Dendritic cell treated with granulocyte-macrophage colony-stimulating factor and Interleukin-4, amounts not matched to agents 40 ng/mL and 50 ng/mL, for 4 days (primary cell): Measurements from ENCODE around the gene INTS14.
A peak's percentile ranks its signal among the peaks of the same experiment; 100 is the strongest.
"Not testable (repeated sequence)": the region's sequence is repeated elsewhere in the genome, so short reads cannot be mapped to it uniquely, and the experiment has no call there.

Experiments used
- H3K27ac Mint-ChIP-seq: one replicate; pipeline ENCODE4 v1.8.0; 2022; ENCODE audit warnings: mild to moderate bottlenecking, mixed read lengths
- H3K27me3 Mint-ChIP-seq: one replicate; pipeline ENCODE4 v1.8.0; 2022; ENCODE audit warnings: mild to moderate bottlenecking, mixed read lengths
- H3K36me3 Mint-ChIP-seq: one replicate; pipeline ENCODE4 v1.8.0; 2022; ENCODE audit warnings: low read depth, mixed read lengths
- H3K4me1 Mint-ChIP-seq: one replicate; pipeline ENCODE4 v1.8.0; 2022; ENCODE audit warnings: low read depth, mixed read lengths
- H3K4me3 Mint-ChIP-seq: one replicate; pipeline ENCODE4 v1.8.0; 2022; ENCODE audit warnings: mild to moderate bottlenecking, moderate library complexity, mixed read lengths
- H3K9me3 Mint-ChIP-seq: one replicate; pipeline ENCODE4 v1.8.0; 2022; ENCODE audit warnings: mixed read lengths
- intact Hi-C: fragments of 100-400 bp; cut with micrococcal nuclease; formaldehyde crosslinking; loops from one replicate; pipeline ENCODE4 v1.15.0; 2022

The INTS14 gene

DNA sequence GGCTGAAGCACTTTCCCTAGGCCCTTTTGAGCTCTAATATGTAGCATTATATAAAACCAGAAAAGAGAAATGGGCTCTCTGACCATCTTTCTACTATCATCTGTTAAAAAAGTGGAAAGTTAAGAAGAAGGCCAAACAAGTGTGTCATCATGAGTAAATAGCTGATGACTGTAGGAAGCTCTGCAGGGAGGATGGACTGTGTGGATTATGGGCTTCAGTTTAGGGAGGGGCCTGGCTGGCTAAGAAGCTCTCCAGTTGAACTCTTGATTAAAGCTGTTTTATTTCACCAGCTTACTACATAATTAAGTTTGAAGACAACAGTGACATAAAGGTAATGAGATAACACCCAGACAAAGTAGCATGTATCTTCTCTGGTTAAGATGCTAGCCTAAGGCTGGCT lies 30.6 kb downstream of the INTS14 start:
- H3K9me3 Mint-ChIP-seq, result no peaks in the 10 kb centered on the region
- intact Hi-C loops, result no loop called here
- no peak overlapping the region for H3K4me3 Mint-ChIP-seq
- H3K27me3 Mint-ChIP-seq, result no peaks in the 10 kb centered on the region
- peaks cover 74% of the 10 kb centered on the region for H3K36me3 Mint-ChIP-seq
- no peak overlapping the region for H3K27ac Mint-ChIP-seq
- H3K4me1 Mint-ChIP-seq, result peaks cover 14% of the 10 kb centered on the region

DNA sequence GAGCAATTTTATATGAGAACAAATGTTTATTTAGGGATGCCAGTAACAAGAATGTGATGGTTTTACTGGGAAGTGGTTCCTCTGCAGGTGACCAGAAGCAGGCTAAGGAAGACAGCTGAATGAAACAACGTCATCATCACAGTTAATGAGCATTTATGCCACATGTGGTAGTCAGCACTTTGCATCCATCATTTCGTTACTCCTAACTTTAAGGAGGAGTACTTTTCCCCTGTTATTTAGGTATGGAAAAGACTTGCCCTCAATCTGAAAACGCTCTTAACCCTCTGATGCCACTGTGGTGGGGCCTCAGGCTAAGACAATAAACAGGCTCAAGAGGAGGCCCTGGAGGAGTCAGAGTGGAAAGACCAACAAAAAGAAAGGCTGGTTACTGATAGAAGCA lies 31.2 kb downstream of the INTS14 start:
- peaks cover 74% of the 10 kb centered on the region for H3K36me3 Mint-ChIP-seq
- no peaks in the 10 kb centered on the region for H3K27me3 Mint-ChIP-seq
- no peak overlapping the region for H3K27ac Mint-ChIP-seq
- no peaks in the 10 kb centered on the region for H3K9me3 Mint-ChIP-seq
- intact Hi-C loops, result no loop called here
- H3K4me3 Mint-ChIP-seq, result no peak overlapping the region
- H3K4me1 Mint-ChIP-seq, result peaks cover 14% of the 10 kb centered on the region

DNA sequence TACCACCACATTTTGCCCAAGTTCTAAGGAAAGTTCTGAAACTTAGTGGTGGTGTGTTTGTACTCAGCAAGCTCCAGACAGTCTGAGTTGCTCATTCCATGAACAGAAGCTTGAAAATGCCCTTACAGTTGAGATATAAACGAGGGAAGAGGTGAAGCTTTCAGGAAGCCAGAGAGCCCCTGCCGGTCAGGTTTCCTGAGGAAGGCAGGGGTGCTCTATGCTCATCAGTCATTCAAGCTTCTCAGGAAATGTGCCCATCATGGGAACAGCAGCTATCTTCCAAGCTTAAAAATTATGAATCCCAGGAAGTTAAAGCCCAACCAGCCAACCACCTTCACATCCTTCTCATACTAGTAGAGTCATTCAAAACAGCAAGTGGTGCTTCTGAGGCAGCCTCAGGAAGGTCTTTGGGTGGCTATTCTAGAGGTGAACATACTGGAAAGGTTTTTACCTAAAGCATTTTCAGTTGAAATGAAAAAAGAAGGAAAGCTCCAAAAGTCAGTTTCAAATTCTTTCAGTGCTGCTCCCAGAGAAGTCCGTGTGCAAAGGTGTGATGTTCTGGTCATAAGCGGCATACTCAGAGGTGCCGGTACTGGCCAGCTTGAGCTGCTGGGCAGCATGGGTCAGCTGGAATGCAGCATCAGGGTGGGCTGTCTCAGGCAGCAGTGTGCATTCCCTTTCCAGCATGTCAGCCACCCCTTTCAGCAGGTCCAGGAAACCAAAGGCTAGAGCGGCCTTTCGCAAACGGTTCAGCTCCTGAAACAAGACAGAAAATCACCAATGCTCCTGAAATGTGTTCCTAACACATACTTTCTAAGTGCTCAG lies 31.8 kb downstream of the INTS14 start:
- Mint-ChIP-seq H3K27me3 (no peaks in the 10 kb centered on the region), H3K36me3 (peaks cover 68% of the 10 kb centered on the region), H3K27ac (peak overlapping the region; percentile 52), H3K4me1 (peaks cover 14% of the 10 kb centered on the region), H3K4me3 (no peak overlapping the region), H3K9me3 (no peaks in the 10 kb centered on the region)
- intact Hi-C loops, result no loop called here

DNA sequence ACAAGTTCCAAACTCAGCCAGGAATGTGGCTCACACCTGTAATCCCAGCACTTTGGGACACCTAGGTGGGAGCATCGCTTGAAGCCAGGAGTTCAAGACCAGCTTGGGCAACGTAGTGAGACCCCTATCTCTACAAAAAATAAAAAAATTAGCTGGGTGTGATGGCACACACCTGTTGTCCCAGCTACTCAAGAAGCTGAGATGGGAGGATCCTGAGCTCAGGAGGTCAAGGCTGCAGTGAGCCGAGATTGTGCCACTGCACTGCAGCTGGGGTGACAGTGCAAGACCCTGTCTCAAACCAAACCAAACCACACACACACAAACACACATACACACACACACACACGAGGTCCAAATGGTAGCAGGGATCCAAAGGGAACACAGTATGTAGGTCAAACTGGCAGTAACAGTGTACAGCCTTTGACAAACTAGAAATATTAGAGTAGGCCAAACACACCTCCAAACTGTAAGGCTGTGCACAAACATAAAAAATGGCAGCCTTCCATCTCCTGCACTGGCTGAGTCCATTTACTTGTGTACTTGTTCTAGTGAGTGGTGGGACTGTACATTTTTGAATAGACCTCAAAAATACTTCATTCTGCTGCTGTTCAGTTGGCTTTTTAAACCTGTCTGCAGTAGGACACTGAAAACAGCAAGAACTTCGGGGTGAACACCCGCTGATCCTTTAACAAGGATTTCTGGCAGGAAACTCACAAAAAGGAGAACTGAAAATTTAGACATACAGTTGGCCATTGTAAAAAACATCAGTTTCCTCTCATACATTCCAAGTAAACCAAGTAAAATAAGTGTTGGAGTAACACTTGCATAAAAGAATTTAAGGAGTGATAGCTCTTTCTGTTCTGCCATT lies 33.6 kb downstream of the INTS14 start:
- Mint-ChIP-seq H3K4me3 (no peak overlapping the region), H3K4me1 (peaks cover 14% of the 10 kb centered on the region), H3K36me3 (peaks cover 51% of the 10 kb centered on the region), H3K9me3 (no peaks in the 10 kb centered on the region), H3K27ac (peak overlapping the region; percentile 67), H3K27me3 (no peaks in the 10 kb centered on the region)
- intact Hi-C loops, result no loop called here

DNA sequence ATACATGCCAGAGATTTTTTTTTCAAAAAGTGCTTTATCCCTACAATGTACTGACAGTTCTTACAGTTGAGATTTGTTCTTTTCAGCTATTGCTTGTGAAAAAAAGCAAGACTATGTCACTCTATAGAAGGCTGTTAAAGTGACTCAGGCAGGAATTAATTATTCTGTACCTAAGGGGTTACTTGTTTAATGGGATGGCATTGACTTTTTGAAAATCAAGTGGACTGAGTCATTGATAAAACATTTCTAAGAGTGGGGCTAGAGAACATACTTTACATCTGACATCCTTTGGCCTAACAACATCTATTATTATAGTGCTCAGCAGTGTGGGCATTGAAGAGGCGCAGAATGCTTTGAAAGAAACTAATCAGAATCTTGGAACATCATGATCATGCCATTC lies 34.3 kb downstream of the INTS14 start:
- Mint-ChIP-seq H3K36me3 (peaks cover 44% of the 10 kb centered on the region), H3K4me3 (no peak overlapping the region)
- intact Hi-C loops, result no loop called here

DNA sequence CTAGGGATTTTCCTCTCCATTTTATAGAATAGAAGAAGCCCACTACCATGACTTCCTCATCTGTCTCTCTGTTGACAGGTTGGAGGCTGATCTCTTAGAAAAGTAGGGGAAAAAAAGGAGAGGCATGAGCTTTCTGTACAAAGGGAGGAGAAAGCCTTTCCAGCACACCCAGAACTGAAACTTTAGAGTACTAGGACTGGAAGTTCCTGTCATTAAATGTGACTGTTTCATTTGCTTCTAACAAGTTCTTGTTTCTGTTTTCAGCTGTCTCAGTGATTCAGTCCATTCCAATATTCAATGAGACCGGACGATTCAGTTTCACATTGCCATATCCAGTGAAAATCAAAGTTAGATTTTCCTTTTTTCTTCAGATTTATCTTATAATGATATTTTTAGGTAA lies 39.0 kb downstream of the INTS14 start:
- no peaks in the 10 kb centered on the region for H3K27me3 Mint-ChIP-seq
- no peaks in the 10 kb centered on the region for H3K9me3 Mint-ChIP-seq

More for the DNA sequence above, 34.3 kb downstream of the INTS14 start:
- Mint-ChIP-seq H3K27me3 (no peaks in the 10 kb centered on the region), H3K27ac (no peak overlapping the region), H3K4me1 (peaks cover 14% of the 10 kb centered on the region), H3K9me3 (no peaks in the 10 kb centered on the region)

DNA sequence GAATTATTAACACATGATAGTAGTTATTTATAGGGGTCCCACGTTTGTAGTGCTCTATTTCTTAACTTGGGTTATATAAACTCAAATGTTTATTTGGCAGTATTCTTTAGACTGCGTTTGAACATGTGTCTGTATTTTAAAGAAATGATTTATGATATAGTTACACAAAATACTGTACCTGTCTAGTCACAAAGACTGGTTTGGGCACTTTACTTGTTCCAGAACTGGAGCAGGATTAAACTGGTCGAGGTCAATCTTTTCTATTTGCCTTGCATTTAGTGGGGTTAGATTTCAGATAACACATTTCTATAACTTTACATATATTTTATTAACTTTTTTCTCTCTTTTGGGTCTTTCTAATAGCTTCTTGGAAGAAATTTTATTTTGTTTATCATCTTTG lies 41.2 kb downstream of the INTS14 start:
- intact Hi-C loops, result no loop called here
- H3K4me1 Mint-ChIP-seq, result no peaks in the 10 kb centered on the region
- no peaks in the 10 kb centered on the region for H3K27me3 Mint-ChIP-seq
- no peak overlapping the region for H3K27ac Mint-ChIP-seq
- H3K9me3 Mint-ChIP-seq, result no peaks in the 10 kb centered on the region
- H3K36me3 Mint-ChIP-seq, result peaks cover 42% of the 10 kb centered on the region
- no peak overlapping the region for H3K4me3 Mint-ChIP-seq

More for the DNA sequence above, 39.0 kb downstream of the INTS14 start:
- peaks cover 31% of the 10 kb centered on the region for H3K36me3 Mint-ChIP-seq
- intact Hi-C loops, result no loop called here
- no peaks in the 10 kb centered on the region for H3K4me1 Mint-ChIP-seq
- no peak overlapping the region for H3K27ac Mint-ChIP-seq
- H3K4me3 Mint-ChIP-seq, result no peak overlapping the region

DNA sequence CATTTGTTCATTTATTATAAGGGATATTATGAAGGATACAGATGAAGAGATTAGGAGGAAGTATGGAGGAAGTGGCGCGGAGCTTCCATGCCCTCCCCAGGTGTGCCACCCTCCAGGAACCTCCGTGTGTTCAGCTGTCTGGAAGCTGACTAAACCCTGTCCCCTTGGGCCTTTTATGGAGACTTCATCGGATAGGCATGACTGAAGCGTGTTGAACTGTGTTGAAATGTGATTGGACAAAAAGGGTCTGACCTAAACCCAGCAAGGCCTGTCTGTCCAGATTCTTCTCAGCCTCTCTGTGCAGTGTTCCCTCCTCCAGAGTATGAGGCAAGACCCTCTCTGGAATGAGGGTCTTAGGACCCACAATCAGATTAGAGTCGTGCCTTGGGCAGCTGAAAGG lies 49.0 kb downstream of the INTS14 start:
- no peak overlapping the region for H3K27ac Mint-ChIP-seq
- H3K4me1 Mint-ChIP-seq, result no peaks in the 10 kb centered on the region
- intact Hi-C loops, result no loop called here
- H3K27me3 Mint-ChIP-seq, result no peaks in the 10 kb centered on the region
- H3K9me3 Mint-ChIP-seq, result no peaks in the 10 kb centered on the region
- peaks cover 80% of the 10 kb centered on the region for H3K36me3 Mint-ChIP-seq
- no peak overlapping the region for H3K4me3 Mint-ChIP-seq

DNA sequence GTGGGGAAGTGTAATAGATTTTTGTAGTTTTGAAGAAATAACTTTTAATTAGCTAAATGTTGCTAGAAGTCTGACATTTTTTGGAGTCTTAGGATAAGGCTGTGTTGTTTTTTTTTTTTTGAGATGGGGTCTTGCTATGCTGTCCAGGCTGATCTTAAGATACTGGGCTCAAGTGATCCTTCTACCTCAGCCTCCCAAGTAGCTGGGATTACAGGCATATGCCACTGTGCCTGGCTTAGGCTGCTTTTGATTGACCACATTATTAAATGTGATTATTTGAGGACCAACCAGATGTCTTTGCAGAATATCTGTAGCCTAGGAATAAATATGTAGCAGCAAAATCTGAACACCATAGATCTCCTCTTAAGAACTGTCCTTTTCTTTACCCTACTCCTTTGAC lies 51.0 kb downstream of the INTS14 start:
- H3K36me3 Mint-ChIP-seq, result peaks cover 80% of the 10 kb centered on the region
- H3K4me3 Mint-ChIP-seq, result no peak overlapping the region
- H3K27me3 Mint-ChIP-seq, result no peaks in the 10 kb centered on the region
- intact Hi-C loops, result no loop called here
- H3K4me1 Mint-ChIP-seq, result no peaks in the 10 kb centered on the region
- H3K9me3 Mint-ChIP-seq, result no peaks in the 10 kb centered on the region
- H3K27ac Mint-ChIP-seq, result no peak overlapping the region

DNA sequence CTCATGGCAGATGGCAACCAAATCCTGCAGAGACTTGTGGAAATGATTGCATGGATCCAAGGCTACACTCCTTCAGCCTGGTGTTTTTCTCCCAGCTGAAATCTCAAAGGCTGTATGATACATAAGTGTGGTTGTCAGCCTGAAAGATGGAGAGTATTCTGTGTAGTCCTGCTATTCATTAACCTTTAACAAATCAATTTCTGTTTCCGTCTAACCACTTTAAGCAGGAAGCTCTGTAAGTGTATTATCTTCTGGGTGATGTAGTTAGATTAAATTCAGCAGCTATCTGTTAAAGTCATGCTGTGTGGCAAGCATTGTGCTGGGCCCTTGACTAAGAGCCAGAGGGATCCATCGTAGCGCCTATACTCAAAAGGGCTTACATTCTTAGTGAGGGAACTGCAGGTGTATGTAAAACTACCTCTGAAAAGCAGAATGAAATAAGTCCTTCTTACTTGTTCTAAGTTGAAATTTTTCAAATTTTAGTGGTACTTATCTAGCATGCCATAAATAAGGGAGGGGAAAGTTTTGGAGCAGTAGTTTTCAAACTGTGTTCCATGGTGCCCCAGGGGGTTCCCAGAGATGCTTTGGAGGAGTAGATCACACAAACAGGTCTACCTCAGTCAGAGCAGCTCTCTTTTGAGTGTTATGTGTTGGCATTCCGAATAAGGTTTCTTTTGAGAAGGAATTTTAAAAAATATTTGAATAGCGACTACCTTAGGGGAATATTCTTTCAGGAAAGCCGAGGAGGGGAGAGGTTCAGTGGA lies 51.8 kb downstream of the INTS14 start:
- Mint-ChIP-seq H3K36me3 (peaks cover 77% of the 10 kb centered on the region), H3K4me1 (no peaks in the 10 kb centered on the region), H3K9me3 (no peaks in the 10 kb centered on the region), H3K27me3 (no peaks in the 10 kb centered on the region), H3K4me3 (no peak overlapping the region), H3K27ac (no peak overlapping the region)
- intact Hi-C loops, result no loop called here

DNA sequence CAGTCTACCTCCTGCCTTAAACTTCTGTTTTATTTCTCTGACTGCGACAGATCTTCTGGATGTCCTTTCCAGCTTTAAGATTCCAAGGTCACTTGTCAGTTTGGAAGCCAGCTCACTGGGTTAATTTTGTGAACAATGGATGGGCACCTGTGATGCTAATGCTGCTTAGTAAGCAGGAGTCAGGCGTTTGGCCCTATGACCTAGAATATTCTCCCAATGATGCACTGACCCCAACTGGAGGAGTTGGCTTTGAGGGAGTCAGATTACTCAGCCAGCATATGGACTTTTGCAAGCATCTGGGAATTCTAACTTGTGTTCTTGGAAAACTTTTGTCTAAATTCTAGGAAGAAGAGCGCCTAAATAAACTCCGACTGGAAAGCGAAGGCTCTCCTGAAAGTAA lies 52.6 kb downstream of the INTS14 start:
- H3K36me3 Mint-ChIP-seq, result peaks cover 68% of the 10 kb centered on the region
- H3K27me3 Mint-ChIP-seq, result no peaks in the 10 kb centered on the region
- H3K4me3 Mint-ChIP-seq, result no peak overlapping the region
- no peaks in the 10 kb centered on the region for H3K9me3 Mint-ChIP-seq
- no peaks in the 10 kb centered on the region for H3K4me1 Mint-ChIP-seq
- no peak overlapping the region for H3K27ac Mint-ChIP-seq
- intact Hi-C loops, result no loop called here

DNA sequence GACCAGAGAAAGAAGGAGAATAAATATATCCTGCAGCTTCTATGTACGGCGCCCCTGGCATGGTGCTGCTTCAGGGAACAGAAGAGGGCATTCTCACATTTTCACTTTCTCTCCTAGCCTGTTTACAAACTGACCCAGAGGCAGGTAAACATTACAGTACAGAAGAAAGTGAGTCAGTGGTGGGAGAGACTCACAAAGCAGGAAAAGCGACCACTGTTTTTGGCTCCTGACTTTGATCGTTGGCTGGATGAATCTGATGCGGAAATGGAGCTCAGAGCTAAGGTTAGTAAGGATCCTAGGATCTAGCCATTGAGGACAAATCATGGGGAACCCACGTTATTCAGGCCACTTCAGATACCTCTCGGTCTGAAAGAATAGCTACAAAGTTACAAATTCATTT lies 54.3 kb downstream of the INTS14 start:
- no peaks in the 10 kb centered on the region for H3K4me1 Mint-ChIP-seq
- no peaks in the 10 kb centered on the region for H3K27me3 Mint-ChIP-seq
- H3K9me3 Mint-ChIP-seq, result no peaks in the 10 kb centered on the region
- H3K27ac Mint-ChIP-seq, result no peak overlapping the region
- H3K36me3 Mint-ChIP-seq, result peaks cover 55% of the 10 kb centered on the region
- no peak overlapping the region for H3K4me3 Mint-ChIP-seq
- intact Hi-C loops, result no loop called here

DNA sequence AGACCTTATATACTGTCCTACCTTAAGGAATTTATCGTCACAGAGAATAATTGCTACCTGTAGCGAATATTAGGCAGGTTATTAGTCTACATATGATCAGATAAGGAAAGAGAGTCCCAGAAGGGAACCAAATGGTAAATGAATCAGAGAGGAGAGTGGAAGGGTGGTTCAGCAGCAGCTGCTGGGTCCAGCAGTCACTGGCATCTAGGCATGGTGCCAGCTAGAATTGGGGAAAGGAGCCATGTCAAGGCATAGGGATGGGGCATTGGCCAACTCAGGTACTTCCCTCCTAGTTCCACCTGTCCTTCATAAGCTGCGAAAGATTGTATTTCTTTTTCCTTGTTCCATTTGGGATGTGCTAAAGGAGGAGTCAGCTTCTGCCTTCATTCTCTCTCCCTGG lies 57.2 kb downstream of the INTS14 start:
- H3K4me1 Mint-ChIP-seq, result no peaks in the 10 kb centered on the region
- intact Hi-C loops, result no loop called here
- no peaks in the 10 kb centered on the region for H3K27me3 Mint-ChIP-seq
- H3K36me3 Mint-ChIP-seq, result peaks cover 35% of the 10 kb centered on the region
- no peak overlapping the region for H3K27ac Mint-ChIP-seq
- H3K4me3 Mint-ChIP-seq, result no peak overlapping the region
- H3K9me3 Mint-ChIP-seq, result no peaks in the 10 kb centered on the region

DNA sequence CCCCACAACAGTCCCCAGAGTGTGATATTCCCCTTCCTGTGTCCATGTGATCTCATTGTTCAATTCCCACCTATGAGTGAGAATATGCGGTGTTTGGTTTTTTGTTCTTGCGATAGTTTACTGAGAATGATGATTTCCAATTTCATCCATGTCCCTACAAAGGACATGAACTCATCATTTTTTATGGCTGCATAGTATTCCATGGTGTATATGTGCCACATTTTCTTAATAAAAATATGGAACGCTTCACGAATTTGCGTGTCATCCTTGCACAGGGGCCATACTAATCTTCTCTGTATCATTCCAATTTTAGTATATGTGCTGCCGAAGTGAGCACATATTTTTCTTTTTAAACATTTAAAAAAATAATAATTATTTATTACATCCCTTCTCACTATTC lies 58.1 kb downstream of the INTS14 start:
- H3K4me3 Mint-ChIP-seq, H3K4me1 Mint-ChIP-seq, H3K9me3 Mint-ChIP-seq, H3K27me3 Mint-ChIP-seq, intact Hi-C loops, H3K27ac Mint-ChIP-seq: not testable (repeated sequence)
- H3K36me3 Mint-ChIP-seq, result peaks cover 26% of the 10 kb centered on the region
